Stimulated activated naive CD8-positive, alpha-beta T cell treated with anti-CD3 and anti-CD28 coated beads, Interleukin-15, amount 100 ng/mL, for 72 hours (primary cell): Measurements from ENCODE around the gene SH2B3.
"Not testable (repeated sequence)": the region's sequence is repeated elsewhere in the genome, so short reads cannot be mapped to it uniquely, and the experiment has no call there.

Experiments used
- ATAC-seq: fragments of 150-1000 bp; cut with Tn5 transposase; 2 replicates; pipeline ENCODE4 v1.10.0; 2021; ENCODE audit warnings: mild to moderate bottlenecking, moderate library complexity
- DNase-seq, 2 donors: peaks; one replicate each; pipeline ENCODE4 v3.0.0; 2021 to 2022
- H3K27ac Mint-ChIP-seq, 2 donors: one replicate each; pipeline ENCODE4 v1.8.0; 2022; ENCODE audit warnings: mild to moderate bottlenecking in 2 of 2, mixed read lengths in 2 of 2, moderate library complexity in 2 of 2
- H3K27me3 Mint-ChIP-seq: one replicate; pipeline ENCODE4 v1.8.0; 2022; ENCODE audit warnings: mixed read lengths
- H3K4me1 Mint-ChIP-seq: one replicate; pipeline ENCODE4 v1.8.0; 2022; ENCODE audit warnings: mild to moderate bottlenecking, mixed read lengths
- H3K4me3 Mint-ChIP-seq, 2 donors: one replicate each; pipeline ENCODE4 v1.8.0; 2022; ENCODE audit warnings: mild to moderate bottlenecking in 2 of 2, mixed read lengths in 2 of 2, moderate library complexity in 1 of 2
- H3K9me3 Mint-ChIP-seq, 2 donors: one replicate each; pipeline ENCODE4 v1.8.0; 2022; ENCODE audit warnings: mixed read lengths in 2 of 2

Gene SH2B3

GRCh38 chr12:111467092-111467856 is 61.6 kb downstream of the SH2B3 start:
- Mint-ChIP-seq H3K4me3 (no peak overlapping the region), H3K9me3 (no peaks in the 10 kb centered on the region), H3K4me1 (no peaks in the 10 kb centered on the region), H3K27me3 (no peaks in the 10 kb centered on the region), H3K27ac (no peak overlapping the region)
- ATAC-seq (no peak), DNase-seq (no peak)

- no peaks in the 10 kb centered on the region for H3K4me1 Mint-ChIP-seq
- no peaks in the 10 kb centered on the region for H3K9me3 Mint-ChIP-seq
- no peak overlapping the region for H3K27ac Mint-ChIP-seq
- DNase-seq (no peak), ATAC-seq (no peak)
- no peaks in the 10 kb centered on the region for H3K27me3 Mint-ChIP-seq
- H3K4me3 Mint-ChIP-seq: no peak overlapping the region
Observed at GRCh38 chr12:111467857-111468241, 62.1 kb downstream of the SH2B3 start.

DNA sequence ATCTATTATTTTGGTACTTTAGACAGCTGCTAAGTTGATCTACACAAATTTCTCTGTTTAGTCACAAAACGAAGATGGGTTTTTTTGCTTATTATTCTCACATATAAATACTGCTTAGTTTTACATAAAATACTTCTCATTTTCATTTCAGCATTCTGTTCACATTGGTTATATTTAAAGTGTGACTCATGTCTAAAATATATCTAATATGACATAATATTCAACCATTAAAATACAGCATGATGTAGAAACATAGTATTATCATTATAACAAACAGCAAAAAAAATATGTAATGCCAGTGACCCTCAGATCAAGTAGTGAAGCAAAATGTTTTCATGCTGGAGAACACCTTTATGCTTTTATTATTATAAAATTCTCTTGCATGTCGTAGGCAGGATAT is 63.7 kb downstream of the SH2B3 start:
- Mint-ChIP-seq H3K4me3 (no peak overlapping the region), H3K27ac (no peak overlapping the region), H3K27me3 (no peaks in the 10 kb centered on the region), H3K4me1 (no peaks in the 10 kb centered on the region), H3K9me3 (no peaks in the 10 kb centered on the region)
- DNase-seq (no peak), ATAC-seq (no peak)

DNA sequence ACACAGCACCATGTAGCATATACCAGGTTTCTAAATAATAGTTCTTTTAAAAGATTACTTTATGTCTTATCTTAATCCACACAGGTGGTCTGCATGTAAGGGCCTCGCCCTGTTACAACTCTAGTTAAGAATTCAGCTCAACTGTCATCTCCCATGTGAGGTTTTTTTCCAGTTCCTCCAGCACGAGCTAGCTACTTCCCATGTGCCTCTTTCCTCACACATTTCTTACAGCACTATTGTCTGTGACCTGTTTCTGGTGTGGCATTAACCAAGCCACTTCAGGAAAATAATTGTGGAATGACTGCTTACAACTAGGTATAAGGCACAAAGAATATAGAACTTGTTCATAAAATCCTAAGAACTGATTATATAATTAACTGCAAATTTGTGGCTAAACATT is 65.5 kb downstream of the SH2B3 start:
- H3K4me1 Mint-ChIP-seq: no peaks in the 10 kb centered on the region
- no peak overlapping the region for H3K4me3 Mint-ChIP-seq
- H3K27me3 Mint-ChIP-seq: no peaks in the 10 kb centered on the region
- H3K27ac Mint-ChIP-seq: no peak overlapping the region
- no peak for ATAC-seq
- DNase-seq: no peak
- H3K9me3 Mint-ChIP-seq: no peaks in the 10 kb centered on the region

- DNase-seq (no peak), ATAC-seq (no peak)
- no peak overlapping the region for H3K27ac Mint-ChIP-seq
- no peaks in the 10 kb centered on the region for H3K27me3 Mint-ChIP-seq
- H3K4me1 Mint-ChIP-seq: no peaks in the 10 kb centered on the region
- H3K4me3 Mint-ChIP-seq: no peak overlapping the region
- no peaks in the 10 kb centered on the region for H3K9me3 Mint-ChIP-seq
Observed at GRCh38 chr12:111482462-111482861, 76.7 kb downstream of the SH2B3 start.

DNA sequence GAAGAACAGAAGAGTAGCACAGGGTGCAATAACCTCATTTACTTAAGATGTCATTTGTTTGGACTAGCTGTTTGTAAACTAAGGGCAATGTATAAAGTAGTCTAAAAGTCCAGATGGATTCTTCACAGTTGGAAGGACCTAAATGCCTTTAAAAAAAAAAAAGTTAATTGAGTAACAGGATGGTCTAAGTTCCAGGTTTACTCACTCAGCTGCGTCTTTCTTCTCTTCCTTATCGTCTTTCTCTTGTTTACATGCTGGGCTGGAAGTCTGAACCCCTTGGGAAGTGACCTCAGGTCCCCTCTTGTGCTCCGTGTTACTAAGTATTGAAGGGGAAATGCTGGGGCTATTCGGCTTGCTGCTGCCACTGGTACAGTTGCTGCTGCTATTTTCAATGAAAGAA is 82.5 kb downstream of the SH2B3 start:
- Mint-ChIP-seq H3K4me3 (no peak overlapping the region), H3K27ac (no peak overlapping the region), H3K9me3 (no peaks in the 10 kb centered on the region), H3K4me1 (no peaks in the 10 kb centered on the region), H3K27me3 (no peaks in the 10 kb centered on the region)
- ATAC-seq: no peak
- DNase-seq: no peak

- H3K4me1 Mint-ChIP-seq: no peaks in the 10 kb centered on the region
- no peaks in the 10 kb centered on the region for H3K9me3 Mint-ChIP-seq
- ATAC-seq (no peak), DNase-seq (no peak)
- peak overlapping the region in 1 of 2 donors; percentile 5 for H3K27ac Mint-ChIP-seq
- no peaks in the 10 kb centered on the region for H3K27me3 Mint-ChIP-seq
- H3K4me3 Mint-ChIP-seq: no peak overlapping the region
Observed at GRCh38 chr12:111488798-111489197, 83.1 kb downstream of the SH2B3 start.

DNA sequence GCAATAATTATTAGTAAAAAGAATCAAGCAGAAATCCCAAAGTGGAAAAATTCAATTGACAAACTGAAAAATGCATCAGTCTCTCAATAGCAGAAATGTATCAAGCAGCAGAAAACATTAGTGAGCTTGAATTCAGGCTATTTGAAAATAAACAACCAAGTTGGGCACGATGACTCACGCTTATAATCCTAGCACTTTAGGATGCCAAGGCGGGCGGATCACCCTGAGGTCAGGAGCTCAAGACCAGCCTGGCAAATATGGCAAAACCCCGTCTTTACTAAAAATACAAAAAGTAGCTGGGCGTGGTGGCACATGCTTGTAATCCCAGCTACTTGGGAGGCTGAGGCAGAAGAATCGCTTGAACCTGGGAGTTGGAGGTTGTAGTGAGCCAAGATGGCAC is 87.3 kb downstream of the SH2B3 start:
- DNase-seq, H3K4me3 Mint-ChIP-seq, H3K27ac Mint-ChIP-seq, H3K4me1 Mint-ChIP-seq, H3K27me3 Mint-ChIP-seq, ATAC-seq, H3K9me3 Mint-ChIP-seq: not testable (repeated sequence)

DNA sequence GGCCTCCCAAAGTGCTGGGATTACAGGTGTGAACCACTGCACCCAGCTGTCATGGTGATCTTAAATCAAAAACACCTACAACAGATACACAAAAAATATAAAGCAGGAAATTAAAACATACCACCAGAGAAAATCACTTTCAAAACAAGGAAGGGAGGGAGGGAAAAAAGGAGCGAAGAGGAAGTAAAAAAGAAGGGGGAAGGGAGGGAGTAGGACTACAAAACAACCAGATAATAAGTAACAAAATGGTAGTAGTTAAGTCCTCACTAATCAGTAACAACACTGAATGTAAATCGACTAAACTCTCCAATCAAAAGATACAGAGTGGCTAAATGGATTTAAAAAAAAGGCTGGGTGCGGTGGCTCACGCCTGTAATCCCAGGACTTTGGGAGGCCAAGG is 89.0 kb downstream of the SH2B3 start:
- Mint-ChIP-seq H3K27ac (peak overlapping the region in 1 of 2 donors; percentile 14), H3K4me3 (no peak overlapping the region), H3K27me3 (no peaks in the 10 kb centered on the region), H3K4me1 (no peaks in the 10 kb centered on the region), H3K9me3 (no peaks in the 10 kb centered on the region)
- ATAC-seq (no peak), DNase-seq (no peak)
